HG03039 (cell line): Measurements from ENCODE around the gene HSPA4L.

Experiments used
- ATAC-seq: cut with Tn5 transposase; IDR thresholded peaks from one replicate; pipeline ENCODE4 v1.9.1; 2021; ENCODE audit warnings: mild to moderate bottlenecking, moderate library complexity; ENCODE audit not compliant: unreplicated experiment

The HSPA4L gene

GRCh38 chr4:127782275-127783025 is at the start of gene HSPA4L:
Gene HSPA4L (plus strand): TSS chr4:127782322. CDS start chr4:127782551, 229 bp downstream.
- ATAC-seq = peak; percentile 32

GRCh38 chr4:127732623-127733328 is 49.3 kb upstream of the HSPA4L start:
- ATAC-seq = no peak

GRCh38 chr4:127734976-127735375 is 47.1 kb upstream of the HSPA4L start:
- ATAC-seq = no peak

GRCh38 chr4:127737295-127737694 is 44.8 kb upstream of the HSPA4L start:
- ATAC-seq = no peak

GRCh38 chr4:127741247-127741646 is 40.9 kb upstream of the HSPA4L start:
- no peak for ATAC-seq

- no peak for ATAC-seq
Observed at GRCh38 chr4:127747883-127748282, 34.2 kb upstream of the HSPA4L start.

- no peak for ATAC-seq
Observed at GRCh38 chr4:127748957-127749356, 33.2 kb upstream of the HSPA4L start.

GRCh38 chr4:127756906-127757305 is 25.2 kb upstream of the HSPA4L start:
- ATAC-seq = no peak

GRCh38 chr4:127759228-127759820 is 22.8 kb upstream of the HSPA4L start:
- ATAC-seq = no peak

- no peak for ATAC-seq
Observed at GRCh38 chr4:127759893-127760292, 22.2 kb upstream of the HSPA4L start.

GRCh38 chr4:127771535-127772275 is 10.4 kb upstream of the HSPA4L start:
- ATAC-seq = no peak

- no peak for ATAC-seq
Observed at GRCh38 chr4:127772769-127773671, 9.1 kb upstream of the HSPA4L start.

GRCh38 chr4:127775843-127776242 is 6.3 kb upstream of the HSPA4L start:
- ATAC-seq = peak; percentile 39

- ATAC-seq = no peak
Observed at GRCh38 chr4:127776620-127777019, 5.5 kb upstream of the HSPA4L start.

GRCh38 chr4:127777487-127777886 is 4.6 kb upstream of the HSPA4L start:
- no peak for ATAC-seq

GRCh38 chr4:127778102-127778501 is 4.0 kb upstream of the HSPA4L start:
- ATAC-seq = no peak

GRCh38 chr4:127780598-127780997 is 1.5 kb upstream of the HSPA4L start:
- no peak for ATAC-seq

GRCh38 chr4:127781300-127782024 is 660 bp upstream of the HSPA4L start:
- ATAC-seq = peak; percentile 29

GRCh38 chr4:127782025-127782274 is 172 bp upstream of the HSPA4L start:
- peak; percentile 78 for ATAC-seq
